GM18511 (cell line): ENCODE results near the gene PLXDC1.
"Not testable (repeated sequence)": the region's sequence is repeated elsewhere in the genome, so short reads cannot be mapped to it uniquely, and the experiment has no call there.

Experiments
- ATAC-seq: cut with Tn5 transposase; IDR thresholded peaks from one replicate; pipeline ENCODE4 v1.9.1; 2021; ENCODE audit warnings: mild to moderate bottlenecking, moderate library complexity; ENCODE audit not compliant: unreplicated experiment

Gene PLXDC1

GRCh38 chr17:39129544-39129943 lies 21.9 kb downstream of the PLXDC1 start:
- not testable (repeated sequence) for ATAC-seq

DNA sequence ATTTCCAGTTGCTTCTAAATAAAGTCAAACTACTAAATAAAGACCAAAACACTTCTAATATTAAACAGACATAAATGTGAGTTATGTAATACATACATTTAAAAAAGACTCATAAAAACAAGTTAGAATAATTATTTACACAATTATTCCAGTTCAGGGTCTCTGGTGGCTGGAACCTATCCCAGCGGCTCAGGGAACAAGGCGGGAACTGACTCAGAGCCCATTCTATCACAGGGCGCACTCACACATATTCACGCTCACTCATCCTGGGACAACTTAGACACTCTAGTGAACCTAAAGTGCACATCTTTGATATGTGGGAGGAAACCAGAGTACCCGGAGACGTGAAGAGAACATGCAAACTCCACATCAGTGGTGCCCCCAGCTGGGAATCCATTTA lies 25.0 kb downstream of the PLXDC1 start:
- no peak for ATAC-seq

GRCh38 chr17:39125143-39125875 lies 26.1 kb downstream of the PLXDC1 start:
- no peak for ATAC-seq

DNA sequence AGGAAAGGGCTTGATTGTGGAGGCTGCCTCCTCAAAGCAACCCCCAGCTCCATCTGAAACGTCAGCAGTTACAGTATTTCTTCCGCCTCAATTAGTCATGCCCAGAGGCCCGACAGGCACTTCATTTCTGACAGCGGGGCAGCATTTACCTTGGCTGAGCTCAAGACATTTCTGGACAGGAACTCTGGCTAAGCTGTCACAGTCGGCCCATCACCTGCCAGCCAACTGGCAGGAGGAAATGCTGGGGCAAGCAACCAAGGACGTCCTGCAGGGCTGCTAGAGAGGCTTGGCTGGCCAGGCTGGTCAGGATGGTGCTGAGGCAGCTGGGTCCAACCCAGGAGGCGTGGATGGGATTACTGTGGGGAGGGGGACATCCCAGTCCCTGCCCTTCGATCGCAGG lies 27.8 kb downstream of the PLXDC1 start:
- ATAC-seq: no peak

DNA sequence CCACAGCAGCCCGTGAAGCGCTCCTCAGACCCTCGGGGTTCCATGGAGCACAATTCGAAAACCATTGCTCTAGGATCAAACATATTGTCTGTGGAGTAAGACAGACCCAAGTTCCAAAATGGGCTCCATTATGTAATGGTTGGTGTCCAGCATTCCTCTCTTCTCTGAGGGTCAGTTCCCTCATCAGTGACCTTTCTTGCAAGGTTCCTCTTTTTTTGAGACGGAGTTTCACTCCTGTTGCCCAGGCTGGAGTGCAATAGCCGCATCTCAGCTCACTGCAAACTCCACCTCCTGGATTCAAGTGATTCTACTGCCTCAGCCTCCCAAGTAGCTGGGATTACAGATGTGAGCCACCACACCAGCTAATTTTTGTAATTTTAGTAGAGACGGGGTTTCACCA lies 28.4 kb downstream of the PLXDC1 start:
- no peak for ATAC-seq

- not testable (repeated sequence) for ATAC-seq
Observed at GRCh38 chr17:39121919-39122318, 29.5 kb downstream of the PLXDC1 start.

GRCh38 chr17:39118674-39119419 lies 32.6 kb downstream of the PLXDC1 start:
- ATAC-seq: peak; percentile 59

GRCh38 chr17:39116224-39116623 lies 35.2 kb downstream of the PLXDC1 start:
- ATAC-seq: no peak

GRCh38 chr17:39115135-39115534 lies 36.3 kb downstream of the PLXDC1 start:
- no peak for ATAC-seq

DNA sequence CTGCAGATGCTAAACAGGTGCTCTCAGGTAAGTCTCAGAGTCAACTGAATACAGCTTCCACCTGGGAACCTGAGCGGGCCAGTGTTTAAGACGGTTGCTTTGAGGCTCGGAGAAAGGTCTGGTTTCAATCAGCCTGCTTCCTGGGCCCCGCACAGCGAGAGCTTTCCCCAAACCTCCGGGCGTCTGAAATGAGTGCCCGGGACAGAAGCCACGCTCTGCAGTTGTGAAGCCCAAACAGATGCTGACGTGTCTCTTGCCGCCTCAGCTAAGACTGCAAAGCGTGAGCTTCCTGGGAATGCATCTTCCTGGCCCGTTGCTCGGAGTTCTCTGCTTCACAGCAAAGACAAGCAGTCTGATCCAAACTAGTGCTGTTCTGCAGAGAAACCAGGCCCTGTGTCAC lies 36.7 kb downstream of the PLXDC1 start:
- no peak for ATAC-seq

DNA sequence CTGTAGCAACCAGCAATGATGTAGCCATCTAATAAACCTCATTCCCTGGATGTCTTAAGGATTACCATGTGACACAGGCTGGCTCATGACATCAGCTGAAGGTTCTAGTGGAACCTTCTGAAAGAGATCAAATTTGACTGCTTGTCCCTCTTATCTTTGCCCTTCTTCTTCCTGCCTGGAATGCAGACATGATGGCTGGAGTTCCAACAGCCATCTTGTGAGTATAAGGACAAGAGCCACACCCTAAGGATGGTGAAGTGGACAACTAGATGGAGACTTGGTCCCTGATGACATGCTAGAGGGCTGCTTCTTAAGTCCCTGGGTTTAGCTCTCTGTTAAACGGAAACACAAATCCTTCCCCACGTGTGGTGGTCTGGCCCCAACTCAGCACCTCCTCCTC lies 37.6 kb downstream of the PLXDC1 start:
- ATAC-seq: no peak

- no peak for ATAC-seq
Observed at GRCh38 chr17:39110435-39111136, 40.9 kb downstream of the PLXDC1 start.

- no peak for ATAC-seq
Observed at GRCh38 chr17:39108461-39109375, 42.7 kb downstream of the PLXDC1 start.

- no peak for ATAC-seq
Observed at GRCh38 chr17:39107973-39108372, 43.5 kb downstream of the PLXDC1 start.

DNA sequence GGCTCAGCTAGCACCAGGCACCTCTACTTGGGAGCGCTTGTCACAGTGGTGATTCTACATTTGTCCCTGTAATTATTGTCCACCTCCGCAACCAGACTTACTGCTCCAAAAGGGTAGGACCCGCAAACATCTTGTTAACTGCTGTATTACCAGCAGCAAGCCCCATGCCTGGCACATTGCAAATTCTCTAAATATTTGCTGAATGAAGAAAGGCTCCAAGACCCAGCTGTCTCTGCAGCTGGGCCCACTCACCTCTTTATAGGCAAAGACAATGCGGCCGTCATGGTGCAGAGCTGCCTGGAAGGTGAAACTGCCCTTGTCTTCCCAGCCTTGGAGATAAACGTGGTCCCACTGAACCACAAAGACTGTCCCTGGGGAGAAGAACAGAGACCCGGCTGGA lies 44.3 kb downstream of the PLXDC1 start:
- ATAC-seq: no peak

GRCh38 chr17:39105705-39106104 lies 45.7 kb downstream of the PLXDC1 start:
- no peak for ATAC-seq

GRCh38 chr17:39104657-39105056 lies 46.8 kb downstream of the PLXDC1 start:
- ATAC-seq: no peak

- ATAC-seq: no peak
Observed at GRCh38 chr17:39104046-39104445, 47.4 kb downstream of the PLXDC1 start.

GRCh38 chr17:39101091-39101490 lies 50.3 kb downstream of the PLXDC1 start:
- ATAC-seq: no peak

GRCh38 chr17:39100530-39100929 lies 50.9 kb downstream of the PLXDC1 start:
- ATAC-seq: no peak
